Measurements from ENCODE around the gene ATL1. TPM values are rescaled to one million over a fixed set of nuclear protein-coding genes. Genes with fewer than 3 reads are reported as not detected.

Gene ATL1
- total and polyA plus RNA-seq, 2 experiments from 2014 or later: 3.5 to 7.0 TPM

- H4K20me1 ChIP-seq (replicated peaks; ENCODE audit: insufficient read depth): peaks cover 9% of the 10 kb centered on the region; the same call in 1 of the 2 replicates
- Mint-ChIP-seq H3K9me3 (no peaks in the 10 kb centered on the region), H3K4me3 (no peak overlapping the region), H3K27me3 (ENCODE audit: insufficient read depth, low read depth, poor library complexity) (peaks cover 4% of the 10 kb centered on the region), H3K4me1 (peaks cover 9% of the 10 kb centered on the region), H3K27ac (no peak overlapping the region), H3K36me3 (ENCODE audit: low read depth) (peaks cover 4% of the 10 kb centered on the region)
- DNase-seq (ENCODE audit: low spot score) (peak; percentile 61), ATAC-seq (peak; percentile 12)
- TF ChIP-seq ZNF331 (CRISPR knock-in tag; IDR thresholded peaks at IDR 0.05; ENCODE audit: low read depth) (no peak), CREB1 (CRISPR knock-in tag; IDR thresholded peaks at IDR 0.05; ENCODE audit: low read depth) (no peak), POLR2AphosphoS5 (IDR thresholded peaks at IDR 0.05; ENCODE audit: low read depth) (no peak), EZH2 (IDR thresholded peaks at IDR 0.05; ENCODE audit: low read depth, unreplicated experiment) (no peak), CTCF (conservative IDR thresholded peaks at IDR 0.05; ENCODE audit: low read depth in 2 of 2) (no peak), NANOG (IDR thresholded peaks at IDR 0.05; ENCODE audit: borderline replicate concordance) (no peak), ZNF114 (CRISPR knock-in tag; IDR thresholded peaks at IDR 0.05) (no peak), EZH2phosphoT487 (IDR thresholded peaks at IDR 0.05; ENCODE audit: unreplicated experiment) (no peak)
- H3K36me3 ChIP-seq (ENCODE audit: insufficient read depth): no peaks in the 10 kb centered on the region
- no peak overlapping the region for H2AFZ ChIP-seq
- H3K27me3 ChIP-seq (ENCODE audit: insufficient read depth): no peaks in the 10 kb centered on the region
- no peaks in the 10 kb centered on the region for H3F3A ChIP-seq (replicated peaks; ENCODE audit: low read depth)
- H3K27ac ChIP-seq (ENCODE audit: low read depth): peak overlapping the region; percentile 92
- peak overlapping the region; percentile 65 for H3K4me3 ChIP-seq
- H3K9me2 ChIP-seq (ENCODE audit: insufficient read depth): no peaks in the 10 kb centered on the region
- H3K79me2 ChIP-seq (replicated peaks; ENCODE audit: insufficient read depth): peaks cover 31% of the 10 kb centered on the region
- H3K4me2 ChIP-seq: peak overlapping the region; percentile 77
- peaks cover 29% of the 10 kb centered on the region for H3K4me1 ChIP-seq (ENCODE audit: insufficient read depth)
These were observed 109.6 kb downstream of the ATL1 start for GRCh38 chr14:50669441-50669986.

- no peak overlapping the region for H3K4me3 Mint-ChIP-seq
- DNase-seq (ENCODE audit: low spot score): peak; percentile 89
- peak overlapping the region; percentile 65 for H3K4me3 ChIP-seq
These were observed 110.4 kb downstream of the ATL1 start for GRCh38 chr14:50670196-50670865.

More at GRCh38 chr14:50670196-50670865, 110.4 kb downstream of the ATL1 start:
- Histone ChIP-seq H2AFZ (no peak overlapping the region), H3F3A (replicated peaks; ENCODE audit: low read depth) (no peaks in the 10 kb centered on the region), H3K4me2 (peak overlapping the region; percentile 77), H3K27me3 (ENCODE audit: insufficient read depth) (no peaks in the 10 kb centered on the region), H3K4me1 (ENCODE audit: insufficient read depth) (peaks cover 29% of the 10 kb centered on the region), H4K20me1 (replicated peaks; ENCODE audit: insufficient read depth) (peaks cover 8% of the 10 kb centered on the region; the same call in 1 of the 2 replicates), H3K79me2 (replicated peaks; ENCODE audit: insufficient read depth) (peaks cover 23% of the 10 kb centered on the region), H3K27ac (ENCODE audit: low read depth) (peak overlapping the region; percentile 92), H3K9me2 (ENCODE audit: insufficient read depth) (no peaks in the 10 kb centered on the region), H3K36me3 (ENCODE audit: insufficient read depth) (no peaks in the 10 kb centered on the region)
- TF ChIP-seq NANOG (IDR thresholded peaks at IDR 0.05; ENCODE audit: borderline replicate concordance): no peak
- TF ChIP-seq POLR2AphosphoS5 (IDR thresholded peaks at IDR 0.05; ENCODE audit: low read depth): no peak
- no peak for TF ChIP-seq CREB1 (CRISPR knock-in tag; IDR thresholded peaks at IDR 0.05; ENCODE audit: low read depth)
- TF ChIP-seq ZNF331 (CRISPR knock-in tag; IDR thresholded peaks at IDR 0.05; ENCODE audit: low read depth): no peak
- no peak for TF ChIP-seq CTCF (conservative IDR thresholded peaks at IDR 0.05; ENCODE audit: low read depth in 2 of 2)
- no peak for TF ChIP-seq REST (IDR thresholded peaks at IDR 0.05; ENCODE audit: unreplicated experiment)
- no peak for TF ChIP-seq JUNB (IDR thresholded peaks at IDR 0.05; ENCODE audit: unreplicated experiment)
- no peak for TF ChIP-seq STAT1 (IDR thresholded peaks at IDR 0.05; ENCODE audit: unreplicated experiment)
- no peak for TF ChIP-seq EZH2phosphoT487 (IDR thresholded peaks at IDR 0.05; ENCODE audit: unreplicated experiment)
- no peak overlapping the region; the same call in 1 of the 2 replicates for H3K27ac Mint-ChIP-seq
- ATAC-seq: peak; percentile 54
- H3K27me3 Mint-ChIP-seq (ENCODE audit: insufficient read depth, low read depth, poor library complexity): peaks cover 4% of the 10 kb centered on the region
- H3K9me3 Mint-ChIP-seq: no peaks in the 10 kb centered on the region
- peaks cover 4% of the 10 kb centered on the region for H3K4me1 Mint-ChIP-seq
- H3K36me3 Mint-ChIP-seq (ENCODE audit: low read depth): no peaks in the 10 kb centered on the region; the same call in 1 of the 3 replicates

Measured in GM23338 (cell line).